HG02588 (cell line): ENCODE results near the gene LTO1.

Experiments used
- ATAC-seq: cut with Tn5 transposase; IDR thresholded peaks from one replicate; pipeline ENCODE4 v1.9.1; 2021; ENCODE audit warnings: mild to moderate bottlenecking, moderate library complexity; ENCODE audit not compliant: unreplicated experiment

Gene LTO1

DNA sequence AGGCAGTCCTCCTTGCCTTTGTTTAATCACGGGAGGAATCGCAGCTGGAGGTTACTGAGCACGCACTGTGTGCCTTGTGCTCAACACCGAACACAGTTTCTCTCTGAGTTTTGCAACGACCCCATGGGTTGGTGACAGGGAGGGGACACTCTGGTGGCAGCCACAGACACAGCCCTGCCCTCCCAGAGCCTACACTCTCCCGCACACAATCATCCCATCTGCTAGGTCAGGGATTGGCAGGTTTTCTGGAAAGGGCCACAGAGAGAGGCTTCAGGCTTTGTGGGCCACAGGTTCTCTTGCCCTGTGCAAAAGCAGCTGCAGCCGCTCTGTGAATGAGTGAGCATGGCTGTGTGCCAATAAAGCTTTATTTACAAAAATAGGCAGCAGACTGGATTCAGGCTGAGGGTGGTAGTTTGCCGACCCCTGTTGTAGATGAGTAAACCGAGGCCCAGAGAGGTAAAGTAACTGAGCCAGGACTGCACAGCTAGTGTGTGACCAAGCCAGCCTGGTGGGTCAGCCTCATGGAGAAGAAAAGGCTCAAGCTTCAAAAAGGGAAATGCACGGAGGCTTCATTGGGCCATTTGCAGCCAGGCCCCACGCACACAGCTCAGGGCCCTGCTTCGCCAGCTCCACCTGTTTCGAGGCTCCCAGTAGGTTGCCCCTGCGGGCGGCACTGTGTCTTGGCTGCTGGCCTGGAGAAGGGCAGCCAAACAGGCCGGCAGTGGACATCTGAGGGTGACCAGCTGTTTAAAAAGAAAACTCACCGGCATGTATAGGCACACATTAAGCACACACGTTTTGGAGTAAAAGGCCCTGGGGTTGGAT, 16.3 kb downstream of the LTO1 start:
- ATAC-seq: no peak

GRCh38 chr11:69657911-69658625, 17.1 kb downstream of the LTO1 start:
- ATAC-seq: no peak

DNA sequence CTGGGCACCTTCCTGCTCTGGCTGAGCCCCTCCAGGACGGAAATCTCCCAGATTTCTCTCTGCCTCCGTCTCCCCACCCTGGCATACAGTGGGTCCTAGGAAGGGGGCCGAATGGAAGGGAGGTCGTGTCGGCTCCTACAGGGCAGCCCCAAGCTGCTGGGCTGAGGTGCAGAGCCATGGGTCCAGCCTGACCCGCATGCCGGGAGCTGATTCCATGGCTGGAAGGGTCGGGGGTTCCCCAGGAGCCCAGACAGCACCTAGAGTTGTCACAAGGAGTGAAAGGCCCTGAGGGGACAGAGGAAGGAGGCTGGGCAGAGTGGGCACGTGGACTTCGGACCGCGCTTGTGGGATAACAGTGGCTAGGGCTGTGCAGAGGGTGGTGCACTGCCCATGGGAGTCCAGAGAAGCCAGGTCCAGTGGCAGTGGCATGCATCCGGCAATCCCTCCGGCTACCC, 17.7 kb downstream of the LTO1 start:
- no peak for ATAC-seq

DNA sequence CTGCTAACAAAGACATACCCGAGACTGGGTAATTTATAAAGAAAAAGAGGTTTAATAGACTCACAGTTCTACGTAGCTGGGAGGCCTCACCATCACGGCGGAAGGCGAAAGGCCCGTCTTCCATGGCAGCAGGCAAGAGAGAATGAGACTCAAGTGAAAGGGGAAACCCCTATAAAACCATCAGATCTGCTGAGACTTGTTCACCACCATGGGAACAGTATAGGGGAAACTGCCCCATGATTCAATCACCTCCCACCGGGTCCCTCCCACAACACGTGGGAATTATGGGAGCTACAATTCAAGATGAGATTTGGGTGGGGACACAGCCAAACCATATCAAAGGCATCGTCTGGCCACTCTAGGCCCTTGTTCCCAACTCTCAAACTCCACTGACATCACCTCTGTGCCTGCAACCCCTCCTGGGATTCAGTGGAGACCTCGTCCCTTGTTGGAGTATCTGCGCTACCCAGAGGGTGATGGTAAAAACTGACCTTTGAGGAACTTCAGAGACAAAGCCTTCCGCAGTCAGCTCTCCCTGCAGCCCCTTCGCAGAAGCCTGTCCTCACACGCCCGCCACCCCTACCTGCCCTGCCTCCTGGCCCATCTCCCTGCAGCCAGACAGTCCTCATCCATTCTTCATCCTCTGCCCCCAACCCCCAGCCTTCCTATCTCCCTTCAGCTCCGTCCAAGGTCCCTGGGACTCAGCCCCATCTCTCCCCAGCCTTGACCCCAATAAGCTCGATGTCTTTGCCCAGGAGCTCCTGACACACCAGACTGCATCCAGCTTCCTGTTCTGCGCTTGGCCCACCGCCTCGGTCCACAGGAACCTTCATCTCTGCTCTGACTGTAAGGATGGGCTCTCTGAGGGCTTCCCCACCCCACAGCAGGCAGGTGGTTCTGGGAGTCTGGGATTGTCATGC, 18.4 kb downstream of the LTO1 start:
- ATAC-seq: no peak

DNA sequence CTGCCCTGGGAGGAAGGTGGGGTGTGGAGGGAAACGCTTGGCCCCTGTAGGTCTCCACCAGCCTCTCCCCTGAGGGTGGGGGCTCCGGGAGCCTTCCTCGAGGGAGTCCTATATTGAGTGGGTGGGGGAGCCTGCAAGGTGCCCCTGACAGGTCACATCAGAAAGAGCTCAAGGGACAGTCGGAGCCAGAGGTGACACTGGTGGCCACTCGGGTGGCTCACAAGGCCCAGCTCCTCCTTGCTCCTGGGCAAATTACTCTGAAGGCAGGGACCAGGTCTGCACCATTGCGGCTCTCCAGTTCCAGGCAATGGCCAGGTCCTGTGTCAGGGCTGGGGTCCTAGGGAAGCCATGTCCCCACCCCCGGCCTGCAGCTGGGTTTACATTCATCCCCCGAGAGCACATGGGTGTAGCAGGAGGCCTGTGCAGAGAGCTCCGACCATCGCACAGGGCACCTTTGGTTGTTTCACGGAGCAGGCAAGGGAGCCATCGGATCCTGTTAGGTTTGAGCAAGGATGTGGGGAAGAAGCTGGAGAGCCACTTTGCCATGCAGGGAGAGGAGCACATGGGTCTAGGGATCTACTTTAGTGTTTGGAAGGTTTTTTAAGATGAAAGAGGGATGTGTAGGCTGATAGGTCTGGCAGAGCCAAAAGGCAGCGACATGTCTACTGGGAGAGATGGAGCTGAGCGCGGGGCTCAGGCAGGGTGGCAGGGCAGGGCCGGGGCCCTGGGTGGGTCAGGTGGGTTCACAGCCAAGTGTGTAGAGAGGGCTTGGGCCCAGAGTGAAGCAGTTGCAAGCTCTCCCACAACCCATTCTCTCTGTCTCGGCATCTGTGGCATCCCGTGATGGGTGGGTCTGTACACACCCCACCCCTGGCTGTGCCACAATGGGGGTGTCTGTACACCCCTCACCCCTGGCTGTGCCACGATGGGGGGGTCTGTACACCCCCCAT, 19.4 kb downstream of the LTO1 start:
- no peak for ATAC-seq

GRCh38 chr11:69654660-69655478, 20.3 kb downstream of the LTO1 start:
- ATAC-seq: no peak

DNA sequence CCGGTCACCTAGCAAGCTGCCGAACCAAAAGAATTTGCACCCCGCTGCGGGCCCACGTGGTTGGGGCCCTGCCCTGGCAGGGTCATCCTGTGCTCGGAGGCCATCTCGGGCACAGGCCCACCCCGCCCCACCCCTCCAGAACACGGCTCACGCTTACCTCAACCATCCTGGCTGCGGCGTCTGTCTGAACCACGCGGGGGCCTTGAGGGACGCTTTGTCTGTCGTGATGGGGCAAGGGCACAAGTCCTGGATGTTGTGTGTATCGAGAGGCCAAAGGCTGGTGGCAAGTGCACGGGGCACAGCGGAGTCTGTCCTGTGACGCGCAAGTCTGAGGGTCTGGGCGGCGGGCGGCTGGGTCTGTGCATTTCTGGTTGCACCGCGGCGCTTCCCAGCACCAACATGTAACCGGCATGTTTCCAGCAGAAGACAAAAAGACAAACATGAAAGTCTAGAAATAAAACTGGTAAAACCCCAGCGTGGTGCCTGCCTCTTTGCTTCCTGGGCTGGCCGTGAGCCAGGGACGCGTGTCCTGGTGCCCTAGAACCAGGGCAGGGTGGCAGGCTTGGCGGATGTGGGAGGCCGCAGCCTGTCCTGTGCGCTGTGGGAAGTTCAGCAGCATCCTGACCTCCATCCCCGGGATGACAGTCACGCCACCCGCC, 21.0 kb downstream of the LTO1 start:
- ATAC-seq: no peak

DNA sequence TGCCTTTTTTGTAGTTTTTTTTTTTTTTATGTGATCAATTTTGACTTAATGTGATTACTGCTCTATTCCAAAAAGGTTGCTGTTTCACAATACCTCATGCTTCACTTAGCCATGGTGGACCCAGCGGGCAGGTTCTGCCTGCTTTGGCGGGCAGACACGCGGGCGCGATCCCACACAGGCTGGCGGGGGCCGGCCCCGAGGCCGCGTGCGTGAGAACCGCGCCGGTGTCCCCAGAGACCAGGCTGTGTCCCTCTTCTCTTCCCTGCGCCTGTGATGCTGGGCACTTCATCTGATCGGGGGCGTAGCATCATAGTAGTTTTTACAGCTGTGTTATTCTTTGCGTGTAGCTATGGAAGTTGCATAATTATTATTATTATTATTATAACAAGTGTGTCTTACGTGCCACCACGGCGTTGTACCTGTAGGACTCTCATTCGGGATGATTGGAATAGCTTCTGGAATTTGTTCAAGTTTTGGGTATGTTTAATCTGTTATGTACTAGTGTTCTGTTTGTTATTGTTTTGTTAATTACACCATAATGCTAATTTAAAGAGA, 21.7 kb downstream of the LTO1 start:
- no peak for ATAC-seq

GRCh38 chr11:69652999-69653398, 22.2 kb downstream of the LTO1 start:
- no peak for ATAC-seq

- ATAC-seq: no peak
Measured at GRCh38 chr11:69651834-69652620, 23.1 kb downstream of the LTO1 start.

DNA sequence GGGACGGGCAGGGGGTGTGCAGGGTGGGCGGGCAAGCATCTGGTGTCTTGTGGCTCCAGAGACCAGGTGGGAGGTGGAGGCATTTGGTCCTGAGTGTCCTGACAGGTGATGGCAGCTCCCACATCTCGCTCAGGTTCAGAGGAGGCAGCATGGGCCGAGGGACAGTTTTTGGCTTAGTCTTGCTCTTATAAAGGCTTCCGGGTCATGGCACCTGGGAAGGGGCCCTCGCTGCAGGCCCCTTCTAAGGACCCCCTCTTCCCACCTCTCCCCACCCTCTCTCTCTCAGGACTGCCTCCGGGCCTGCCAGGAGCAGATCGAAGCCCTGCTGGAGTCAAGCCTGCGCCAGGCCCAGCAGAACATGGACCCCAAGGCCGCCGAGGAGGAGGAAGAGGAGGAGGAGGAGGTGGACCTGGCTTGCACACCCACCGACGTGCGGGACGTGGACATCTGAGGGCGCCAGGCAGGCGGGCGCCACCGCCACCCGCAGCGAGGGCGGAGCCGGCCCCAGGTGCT, 24.3 kb downstream of the LTO1 start:
- no peak for ATAC-seq

GRCh38 chr11:69650081-69650831, 24.9 kb downstream of the LTO1 start:
- ATAC-seq: no peak

GRCh38 chr11:69649576-69649900, 25.6 kb downstream of the LTO1 start:
- ATAC-seq: no peak

DNA sequence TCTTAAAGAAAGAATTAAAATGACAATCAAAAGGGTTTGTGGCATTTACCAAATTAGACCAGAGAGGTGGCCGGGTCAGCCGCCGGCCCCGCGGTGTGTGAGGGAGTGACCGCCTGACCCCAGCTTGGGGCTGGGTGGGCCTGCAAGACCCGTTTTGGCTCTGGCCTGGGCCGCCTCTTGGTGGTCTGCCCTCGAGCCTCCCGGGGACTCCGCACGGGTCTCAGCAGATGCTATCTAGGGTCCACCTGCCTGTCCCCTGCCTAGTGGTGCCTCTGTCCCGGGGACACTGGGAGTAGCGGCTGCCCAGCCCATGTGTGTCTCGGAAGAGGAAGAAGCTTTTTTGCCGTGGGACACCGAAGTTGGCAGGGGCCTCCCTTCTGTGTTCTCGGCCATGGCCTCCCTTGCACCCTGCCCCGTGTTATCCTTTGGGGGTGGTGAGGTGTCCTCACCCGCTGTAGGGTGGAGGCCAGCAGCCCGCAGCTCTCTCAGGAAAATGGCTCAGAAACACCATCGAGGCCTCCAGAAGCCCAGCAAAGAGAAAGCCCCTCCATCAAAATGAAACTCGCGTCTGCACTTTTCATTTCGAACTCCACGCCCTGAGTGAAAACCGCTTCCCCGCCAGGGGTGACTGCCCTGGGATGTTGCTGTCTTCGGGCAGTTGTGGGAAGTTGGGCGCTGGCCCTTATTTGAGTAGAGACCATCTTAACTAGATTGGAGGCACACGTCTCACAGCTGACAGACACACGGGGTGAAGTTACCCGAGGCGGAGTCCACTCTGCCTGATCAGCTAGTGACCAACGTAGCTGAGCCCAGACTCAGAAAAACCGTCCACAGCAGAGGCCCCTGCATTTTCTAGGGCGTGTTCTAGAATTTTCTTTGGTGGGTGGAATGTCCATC, 26.2 kb downstream of the LTO1 start:
- no peak for ATAC-seq

DNA sequence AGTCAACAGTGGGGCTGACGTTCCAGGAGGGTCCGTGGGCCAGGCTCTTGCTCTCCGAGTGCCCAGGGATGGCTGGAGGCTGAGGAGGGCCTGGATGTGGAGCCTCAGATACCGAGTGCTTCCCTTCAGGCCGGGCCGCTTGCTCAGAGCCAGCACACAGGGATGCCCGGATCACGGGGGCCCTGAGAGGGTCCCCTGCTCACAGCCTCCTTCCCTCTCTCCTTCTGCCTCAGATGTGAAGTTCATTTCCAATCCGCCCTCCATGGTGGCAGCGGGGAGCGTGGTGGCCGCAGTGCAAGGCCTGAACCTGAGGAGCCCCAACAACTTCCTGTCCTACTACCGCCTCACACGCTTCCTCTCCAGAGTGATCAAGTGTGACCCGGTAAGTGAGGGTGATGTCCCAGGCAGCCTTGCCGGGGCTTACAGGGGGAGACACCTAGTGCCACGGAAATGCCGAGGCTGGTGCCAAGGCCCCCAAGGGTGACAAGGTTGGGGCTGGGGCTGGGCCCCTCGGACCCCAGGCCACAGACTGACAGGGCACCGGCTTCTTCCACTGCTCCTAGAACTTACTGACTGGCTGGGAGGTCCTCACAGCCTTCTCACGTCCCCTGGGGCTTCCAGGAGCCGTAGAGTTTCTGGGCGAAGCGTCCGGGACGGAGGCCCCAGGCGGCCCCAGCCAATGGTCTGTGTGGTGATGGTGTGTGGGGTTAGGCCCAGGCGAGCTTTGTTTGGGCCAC, 27.2 kb downstream of the LTO1 start:
- no peak for ATAC-seq
